HFFc6 (cell line): ENCODE results near the gene DCLK2. TPM values are rescaled to one million over a fixed set of nuclear protein-coding genes. Genes with fewer than 3 reads are reported as not detected.

Source experiments
- DNase-seq: peaks from one replicate; pipeline ENCODE4 v3.0.0-alpha.2; 2018
- H3K27ac Mint-ChIP-seq: 2 replicates; pipeline ENCODE4 v1.8.0; 2020; ENCODE audit warnings: mild to moderate bottlenecking, mixed read lengths
- H3K27me3 Mint-ChIP-seq: 2 replicates; pipeline ENCODE4 v1.8.0; 2021; ENCODE audit warnings: mild to moderate bottlenecking, moderate library complexity, mixed read lengths; ENCODE audit not compliant: insufficient read depth
- H3K36me3 Mint-ChIP-seq: 2 replicates; pipeline ENCODE4 v1.8.0; 2021; ENCODE audit warnings: low read depth, mixed read lengths
- H3K4me1 Mint-ChIP-seq: 2 replicates; pipeline ENCODE4 v1.8.0; 2020; ENCODE audit warnings: low read depth, mixed read lengths
- H3K4me3 Mint-ChIP-seq: 2 replicates; pipeline ENCODE4 v1.8.0; 2020; ENCODE audit warnings: mild to moderate bottlenecking, moderate library complexity, mixed read lengths
- H3K9me3 Mint-ChIP-seq: 2 replicates; pipeline ENCODE4 v1.8.0; 2020; ENCODE audit warnings: mild to moderate bottlenecking, mixed read lengths
- CTCF ChIP-seq: fragments of 200-600 bp; sonication (generic); IDR thresholded peaks from 2 replicates; pipeline ENCODE4 v1.5.0; 2021; ENCODE audit warnings: antibody characterized with exemption, mild to moderate bottlenecking
- total RNA-seq, 6 experiments: library from RNA; stranded (reverse); fragmentation: NEBNext Ultra II Directional; extraction: Animal tissue kit (Norgen Biotek cat#: 25700); gene quantifications; 2 replicates in 1 of 6; 3 replicates in 5 of 6; pipeline ENCODE4 v1.2.3, GENCODE V29; 2021

Gene DCLK2
- total RNA-seq, 6 experiments from 2014 or later, result 36.7 to 53.7 (median 38.4) TPM

- no peak for TF ChIP-seq CTCF
- no peak overlapping the region for H3K4me3 Mint-ChIP-seq
- H3K36me3 Mint-ChIP-seq, result no peaks in the 10 kb centered on the region
- no peak for DNase-seq
- H3K9me3 Mint-ChIP-seq, result no peaks in the 10 kb centered on the region
- H3K27me3 Mint-ChIP-seq, result no peaks in the 10 kb centered on the region; the same call in 1 of the 2 replicates
- H3K4me1 Mint-ChIP-seq, result peaks cover 18% of the 10 kb centered on the region
- H3K27ac Mint-ChIP-seq, result no peak overlapping the region
Measured at GRCh38 chr4:150038335-150039076, 39.7 kb upstream of the DCLK2 start.

- Mint-ChIP-seq H3K27ac (no peak overlapping the region), H3K4me1 (peaks cover 11% of the 10 kb centered on the region), H3K36me3 (no peaks in the 10 kb centered on the region), H3K27me3 (no peaks in the 10 kb centered on the region; the same call in 1 of the 2 replicates), H3K9me3 (no peaks in the 10 kb centered on the region), H3K4me3 (no peak overlapping the region)
- no peak for TF ChIP-seq CTCF
- no peak for DNase-seq
Measured at GRCh38 chr4:150039274-150040127, 38.7 kb upstream of the DCLK2 start.

GRCh38 chr4:150044517-150044916 lies 33.7 kb upstream of the DCLK2 start:
- no peaks in the 10 kb centered on the region for H3K36me3 Mint-ChIP-seq
- H3K9me3 Mint-ChIP-seq, result no peaks in the 10 kb centered on the region
- H3K4me3 Mint-ChIP-seq, result no peak overlapping the region
- no peak overlapping the region for H3K27ac Mint-ChIP-seq
- H3K27me3 Mint-ChIP-seq, result no peaks in the 10 kb centered on the region
- no peak for DNase-seq
- 0 out of 2 replicates have a peak, but pooled peaks cover 8% of the 10 kb centered on the region for H3K4me1 Mint-ChIP-seq
- TF ChIP-seq CTCF, result no peak

GRCh38 chr4:150045410-150045809 lies 32.8 kb upstream of the DCLK2 start:
- no peaks in the 10 kb centered on the region for H3K36me3 Mint-ChIP-seq
- no peak for TF ChIP-seq CTCF
- H3K9me3 Mint-ChIP-seq, result no peaks in the 10 kb centered on the region
- H3K27me3 Mint-ChIP-seq, result no peaks in the 10 kb centered on the region
- DNase-seq, result no peak
- 0 out of 2 replicates have a peak, but pooled peaks cover 8% of the 10 kb centered on the region for H3K4me1 Mint-ChIP-seq
- H3K27ac Mint-ChIP-seq, result no peak overlapping the region
- no peak overlapping the region for H3K4me3 Mint-ChIP-seq

- no peaks in the 10 kb centered on the region for H3K9me3 Mint-ChIP-seq
- no peak for DNase-seq
- H3K27me3 Mint-ChIP-seq, result no peaks in the 10 kb centered on the region
- no peak for TF ChIP-seq CTCF
- H3K36me3 Mint-ChIP-seq, result no peaks in the 10 kb centered on the region
- no peak overlapping the region for H3K27ac Mint-ChIP-seq
- H3K4me3 Mint-ChIP-seq, result no peak overlapping the region
- H3K4me1 Mint-ChIP-seq, result 0 out of 2 replicates have a peak, but pooled peaks cover 8% of the 10 kb centered on the region
Measured at GRCh38 chr4:150046728-150047217, 31.5 kb upstream of the DCLK2 start.
